ENCODE results near the gene AP2A2. TPM values are rescaled to one million over a fixed set of nuclear protein-coding genes. Genes with fewer than 3 reads are reported as not detected.
"Not testable (repeated sequence)": the region's sequence is repeated elsewhere in the genome, so short reads cannot be mapped to it uniquely, and the experiment has no call there.

The AP2A2 gene
- total RNA-seq, 1 experiment from 2014 or later, result 43.1 TPM

GRCh38 chr11:958101-958500, 32.4 kb downstream of the AP2A2 start:
- Histone ChIP-seq H3K9me3 (no peaks in the 10 kb centered on the region), H3K4me3 (no peak overlapping the region)
- no peak for DNase-seq

GRCh38 chr11:959027-959426, 33.4 kb downstream of the AP2A2 start:
- no peaks in the 10 kb centered on the region for H3K27me3 ChIP-seq
- no peak overlapping the region for H3K4me3 ChIP-seq
- no peaks in the 10 kb centered on the region for H3K9me3 ChIP-seq
- H3K36me3 ChIP-seq, result peaks cover 41% of the 10 kb centered on the region
- DNase-seq, result no peak

More at GRCh38 chr11:958101-958500, 32.4 kb downstream of the AP2A2 start:
- H3K27me3 ChIP-seq, result no peaks in the 10 kb centered on the region
- peaks cover 38% of the 10 kb centered on the region for H3K36me3 ChIP-seq

GRCh38 chr11:959608-960007, 33.9 kb downstream of the AP2A2 start:
- Histone ChIP-seq H3K4me3 (no peak overlapping the region), H3K27me3 (no peaks in the 10 kb centered on the region), H3K9me3 (no peaks in the 10 kb centered on the region), H3K36me3 (peaks cover 43% of the 10 kb centered on the region)
- no peak for DNase-seq

GRCh38 chr11:961310-961920, 35.7 kb downstream of the AP2A2 start:
- not testable (repeated sequence) for H3K4me3 ChIP-seq, H3K27me3 ChIP-seq, DNase-seq, H3K9me3 ChIP-seq
- H3K36me3 ChIP-seq, result peaks cover 41% of the 10 kb centered on the region

GRCh38 chr11:961921-962320, 36.3 kb downstream of the AP2A2 start:
- no peak for DNase-seq
- no peaks in the 10 kb centered on the region for H3K9me3 ChIP-seq
- H3K4me3 ChIP-seq, result no peak overlapping the region
- peaks cover 36% of the 10 kb centered on the region for H3K36me3 ChIP-seq
- H3K27me3 ChIP-seq, result no peaks in the 10 kb centered on the region

- no peak for DNase-seq
- Histone ChIP-seq H3K9me3 (no peaks in the 10 kb centered on the region), H3K36me3 (peaks cover 37% of the 10 kb centered on the region), H3K4me3 (no peak overlapping the region), H3K27me3 (no peaks in the 10 kb centered on the region)
Measured at GRCh38 chr11:962688-963087, 37.0 kb downstream of the AP2A2 start.

- H3K36me3 ChIP-seq, result peaks cover 30% of the 10 kb centered on the region
- H3K4me3 ChIP-seq, result no peak overlapping the region
- no peaks in the 10 kb centered on the region for H3K27me3 ChIP-seq
- DNase-seq, result no peak
- H3K9me3 ChIP-seq, result no peaks in the 10 kb centered on the region
Measured at GRCh38 chr11:963852-964251, 38.2 kb downstream of the AP2A2 start.

- H3K36me3 ChIP-seq, result peaks cover 28% of the 10 kb centered on the region
- no peak overlapping the region for H3K4me3 ChIP-seq
- no peaks in the 10 kb centered on the region for H3K27me3 ChIP-seq
- no peaks in the 10 kb centered on the region for H3K9me3 ChIP-seq
- DNase-seq, result no peak
Measured at GRCh38 chr11:965206-965775, 39.6 kb downstream of the AP2A2 start.

GRCh38 chr11:967995-968751, 42.5 kb downstream of the AP2A2 start:
- Histone ChIP-seq H3K9me3 (no peaks in the 10 kb centered on the region), H3K27me3 (no peaks in the 10 kb centered on the region), H3K36me3 (peaks cover 38% of the 10 kb centered on the region), H3K4me3 (no peak overlapping the region)
- DNase-seq, result no peak

- Histone ChIP-seq H3K36me3 (peaks cover 40% of the 10 kb centered on the region), H3K4me3 (no peak overlapping the region), H3K9me3 (no peaks in the 10 kb centered on the region), H3K27me3 (no peaks in the 10 kb centered on the region)
- no peak for DNase-seq
Measured at GRCh38 chr11:968822-969221, 43.2 kb downstream of the AP2A2 start.

GRCh38 chr11:969651-970205, 44.1 kb downstream of the AP2A2 start:
- Histone ChIP-seq H3K27me3 (no peaks in the 10 kb centered on the region), H3K9me3 (no peaks in the 10 kb centered on the region), H3K4me3 (no peak overlapping the region), H3K36me3 (peaks cover 36% of the 10 kb centered on the region)
- DNase-seq, result no peak

GRCh38 chr11:970319-970871, 44.7 kb downstream of the AP2A2 start:
- H3K9me3 ChIP-seq, result no peaks in the 10 kb centered on the region
- no peaks in the 10 kb centered on the region for H3K27me3 ChIP-seq
- no peak for DNase-seq
- H3K36me3 ChIP-seq, result peaks cover 36% of the 10 kb centered on the region
- H3K4me3 ChIP-seq, result no peak overlapping the region

GRCh38 chr11:971092-971690, 45.5 kb downstream of the AP2A2 start:
- no peak overlapping the region for H3K4me3 ChIP-seq
- H3K9me3 ChIP-seq, result no peaks in the 10 kb centered on the region
- DNase-seq, result no peak
- H3K36me3 ChIP-seq, result peaks cover 38% of the 10 kb centered on the region
- H3K27me3 ChIP-seq, result no peaks in the 10 kb centered on the region

- Histone ChIP-seq H3K36me3 (peaks cover 40% of the 10 kb centered on the region), H3K4me3 (no peak overlapping the region), H3K9me3 (no peaks in the 10 kb centered on the region), H3K27me3 (no peaks in the 10 kb centered on the region)
- DNase-seq, result no peak
Measured at GRCh38 chr11:971731-972365, 46.2 kb downstream of the AP2A2 start.

GRCh38 chr11:972523-973211, 47.0 kb downstream of the AP2A2 start:
- H3K27me3 ChIP-seq, result no peaks in the 10 kb centered on the region
- no peak for DNase-seq
- peaks cover 43% of the 10 kb centered on the region for H3K36me3 ChIP-seq
- H3K4me3 ChIP-seq, result no peak overlapping the region
- no peaks in the 10 kb centered on the region for H3K9me3 ChIP-seq

GRCh38 chr11:973237-973636, 47.6 kb downstream of the AP2A2 start:
- no peaks in the 10 kb centered on the region for H3K27me3 ChIP-seq
- H3K9me3 ChIP-seq, result no peaks in the 10 kb centered on the region
- no peak for DNase-seq
- H3K36me3 ChIP-seq, result peaks cover 47% of the 10 kb centered on the region
- H3K4me3 ChIP-seq, result no peak overlapping the region

Measured in MG63 (cell line).